GM23338 (cell line): Measurements from ENCODE around the gene BLM.

Experiments
- EZH2 ChIP-seq: fragments of 200-600 bp; sonication (generic); IDR thresholded peaks from one replicate; pipeline ENCODE4 v1.8.0; 2017; ENCODE audit warnings: antibody characterized with exemption, mild to moderate bottlenecking, low read depth; ENCODE audit not compliant: unreplicated experiment
- JUNB ChIP-seq: IDR thresholded peaks from one replicate; pipeline ENCODE4 v1.6.1; 2016; ENCODE audit warnings: antibody characterized with exemption; ENCODE audit not compliant: unreplicated experiment
- POLR2AphosphoS5 ChIP-seq: IDR thresholded peaks from 2 replicates; pipeline ENCODE4 v1.6.1; 2016; ENCODE audit warnings: antibody characterized with exemption, low read depth
- TF ChIP-seq, protein P1 (sequence below), 2 experiments: fragments of 200-600 bp in 1 of 2; sonication (generic) in 1 of 2; conservative IDR thresholded peaks; 2 replicates each; pipeline versions ENCODE4 v1.5.1 to v1.6.1; 2016 to 2017; ENCODE audit warnings: antibody characterized with exemption in 2 of 2, low read depth in 2 of 2, mild to moderate bottlenecking in 2 of 2, moderate library complexity in 1 of 2
- TF ChIP-seq, protein P2 (sequence below): IDR thresholded peaks from one replicate; pipeline ENCODE4 v1.6.1; 2018; ENCODE audit warnings: antibody characterized with exemption; ENCODE audit not compliant: unreplicated experiment

GRCh38 chr15:90816401-90817116 is 99.4 kb downstream of the BLM start:
- TF ChIP-seq, protein P1, sequence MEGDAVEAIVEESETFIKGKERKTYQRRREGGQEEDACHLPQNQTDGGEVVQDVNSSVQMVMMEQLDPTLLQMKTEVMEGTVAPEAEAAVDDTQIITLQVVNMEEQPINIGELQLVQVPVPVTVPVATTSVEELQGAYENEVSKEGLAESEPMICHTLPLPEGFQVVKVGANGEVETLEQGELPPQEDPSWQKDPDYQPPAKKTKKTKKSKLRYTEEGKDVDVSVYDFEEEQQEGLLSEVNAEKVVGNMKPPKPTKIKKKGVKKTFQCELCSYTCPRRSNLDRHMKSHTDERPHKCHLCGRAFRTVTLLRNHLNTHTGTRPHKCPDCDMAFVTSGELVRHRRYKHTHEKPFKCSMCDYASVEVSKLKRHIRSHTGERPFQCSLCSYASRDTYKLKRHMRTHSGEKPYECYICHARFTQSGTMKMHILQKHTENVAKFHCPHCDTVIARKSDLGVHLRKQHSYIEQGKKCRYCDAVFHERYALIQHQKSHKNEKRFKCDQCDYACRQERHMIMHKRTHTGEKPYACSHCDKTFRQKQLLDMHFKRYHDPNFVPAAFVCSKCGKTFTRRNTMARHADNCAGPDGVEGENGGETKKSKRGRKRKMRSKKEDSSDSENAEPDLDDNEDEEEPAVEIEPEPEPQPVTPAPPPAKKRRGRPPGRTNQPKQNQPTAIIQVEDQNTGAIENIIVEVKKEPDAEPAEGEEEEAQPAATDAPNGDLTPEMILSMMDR (conservative IDR thresholded peaks at IDR 0.05; ENCODE audit: low read depth in 2 of 2) = no peak
- TF ChIP-seq EZH2 (no peak), JUNB (no peak), POLR2AphosphoS5 (no peak; the same call in 1 of the 2 replicates)
- TF ChIP-seq, protein P2, sequence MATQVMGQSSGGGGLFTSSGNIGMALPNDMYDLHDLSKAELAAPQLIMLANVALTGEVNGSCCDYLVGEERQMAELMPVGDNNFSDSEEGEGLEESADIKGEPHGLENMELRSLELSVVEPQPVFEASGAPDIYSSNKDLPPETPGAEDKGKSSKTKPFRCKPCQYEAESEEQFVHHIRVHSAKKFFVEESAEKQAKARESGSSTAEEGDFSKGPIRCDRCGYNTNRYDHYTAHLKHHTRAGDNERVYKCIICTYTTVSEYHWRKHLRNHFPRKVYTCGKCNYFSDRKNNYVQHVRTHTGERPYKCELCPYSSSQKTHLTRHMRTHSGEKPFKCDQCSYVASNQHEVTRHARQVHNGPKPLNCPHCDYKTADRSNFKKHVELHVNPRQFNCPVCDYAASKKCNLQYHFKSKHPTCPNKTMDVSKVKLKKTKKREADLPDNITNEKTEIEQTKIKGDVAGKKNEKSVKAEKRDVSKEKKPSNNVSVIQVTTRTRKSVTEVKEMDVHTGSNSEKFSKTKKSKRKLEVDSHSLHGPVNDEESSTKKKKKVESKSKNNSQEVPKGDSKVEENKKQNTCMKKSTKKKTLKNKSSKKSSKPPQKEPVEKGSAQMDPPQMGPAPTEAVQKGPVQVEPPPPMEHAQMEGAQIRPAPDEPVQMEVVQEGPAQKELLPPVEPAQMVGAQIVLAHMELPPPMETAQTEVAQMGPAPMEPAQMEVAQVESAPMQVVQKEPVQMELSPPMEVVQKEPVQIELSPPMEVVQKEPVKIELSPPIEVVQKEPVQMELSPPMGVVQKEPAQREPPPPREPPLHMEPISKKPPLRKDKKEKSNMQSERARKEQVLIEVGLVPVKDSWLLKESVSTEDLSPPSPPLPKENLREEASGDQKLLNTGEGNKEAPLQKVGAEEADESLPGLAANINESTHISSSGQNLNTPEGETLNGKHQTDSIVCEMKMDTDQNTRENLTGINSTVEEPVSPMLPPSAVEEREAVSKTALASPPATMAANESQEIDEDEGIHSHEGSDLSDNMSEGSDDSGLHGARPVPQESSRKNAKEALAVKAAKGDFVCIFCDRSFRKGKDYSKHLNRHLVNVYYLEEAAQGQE = no peak
